ENCODE data around the gene ZNF148.

The ZNF148 gene

DNA sequence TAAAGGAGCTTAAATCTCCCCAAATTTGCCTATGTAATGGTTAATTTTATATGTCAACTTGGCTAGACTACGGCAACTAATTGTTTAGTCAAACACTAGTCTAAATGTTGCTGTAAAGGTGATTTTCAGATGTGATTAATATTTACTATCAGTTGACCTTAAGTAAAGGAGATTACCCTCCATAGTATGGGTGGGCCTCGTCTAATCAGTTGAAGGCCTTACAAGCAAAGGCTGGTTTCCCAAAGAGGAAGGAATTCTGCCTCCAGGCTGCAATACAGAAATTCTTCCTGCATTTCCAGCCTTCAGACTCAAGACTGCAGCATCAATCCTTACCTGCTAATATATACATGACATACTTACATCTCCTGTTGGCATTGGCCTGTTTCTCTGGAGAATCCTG lies 186.2 kb downstream of the ZNF148 start:
- DNase-seq (ENCODE audit: low read depth in 1 of 2, low spot score in 1 of 2): no peak
- TF ChIP-seq SPI1 (IDR thresholded peaks at IDR 0.05; ENCODE audit: borderline replicate concordance, low read depth): no peak
- no peak for TF ChIP-seq GABPA (IDR thresholded peaks at IDR 0.05; ENCODE audit: low read depth)
- no peak for TF ChIP-seq POLR2AphosphoS5 (IDR thresholded peaks at IDR 0.05; ENCODE audit: low read depth)
- TF ChIP-seq, protein P1, sequence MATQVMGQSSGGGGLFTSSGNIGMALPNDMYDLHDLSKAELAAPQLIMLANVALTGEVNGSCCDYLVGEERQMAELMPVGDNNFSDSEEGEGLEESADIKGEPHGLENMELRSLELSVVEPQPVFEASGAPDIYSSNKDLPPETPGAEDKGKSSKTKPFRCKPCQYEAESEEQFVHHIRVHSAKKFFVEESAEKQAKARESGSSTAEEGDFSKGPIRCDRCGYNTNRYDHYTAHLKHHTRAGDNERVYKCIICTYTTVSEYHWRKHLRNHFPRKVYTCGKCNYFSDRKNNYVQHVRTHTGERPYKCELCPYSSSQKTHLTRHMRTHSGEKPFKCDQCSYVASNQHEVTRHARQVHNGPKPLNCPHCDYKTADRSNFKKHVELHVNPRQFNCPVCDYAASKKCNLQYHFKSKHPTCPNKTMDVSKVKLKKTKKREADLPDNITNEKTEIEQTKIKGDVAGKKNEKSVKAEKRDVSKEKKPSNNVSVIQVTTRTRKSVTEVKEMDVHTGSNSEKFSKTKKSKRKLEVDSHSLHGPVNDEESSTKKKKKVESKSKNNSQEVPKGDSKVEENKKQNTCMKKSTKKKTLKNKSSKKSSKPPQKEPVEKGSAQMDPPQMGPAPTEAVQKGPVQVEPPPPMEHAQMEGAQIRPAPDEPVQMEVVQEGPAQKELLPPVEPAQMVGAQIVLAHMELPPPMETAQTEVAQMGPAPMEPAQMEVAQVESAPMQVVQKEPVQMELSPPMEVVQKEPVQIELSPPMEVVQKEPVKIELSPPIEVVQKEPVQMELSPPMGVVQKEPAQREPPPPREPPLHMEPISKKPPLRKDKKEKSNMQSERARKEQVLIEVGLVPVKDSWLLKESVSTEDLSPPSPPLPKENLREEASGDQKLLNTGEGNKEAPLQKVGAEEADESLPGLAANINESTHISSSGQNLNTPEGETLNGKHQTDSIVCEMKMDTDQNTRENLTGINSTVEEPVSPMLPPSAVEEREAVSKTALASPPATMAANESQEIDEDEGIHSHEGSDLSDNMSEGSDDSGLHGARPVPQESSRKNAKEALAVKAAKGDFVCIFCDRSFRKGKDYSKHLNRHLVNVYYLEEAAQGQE (IDR thresholded peaks at IDR 0.05; ENCODE audit: insufficient replicate concordance, low read depth): no peak
- TF ChIP-seq, protein P2, sequence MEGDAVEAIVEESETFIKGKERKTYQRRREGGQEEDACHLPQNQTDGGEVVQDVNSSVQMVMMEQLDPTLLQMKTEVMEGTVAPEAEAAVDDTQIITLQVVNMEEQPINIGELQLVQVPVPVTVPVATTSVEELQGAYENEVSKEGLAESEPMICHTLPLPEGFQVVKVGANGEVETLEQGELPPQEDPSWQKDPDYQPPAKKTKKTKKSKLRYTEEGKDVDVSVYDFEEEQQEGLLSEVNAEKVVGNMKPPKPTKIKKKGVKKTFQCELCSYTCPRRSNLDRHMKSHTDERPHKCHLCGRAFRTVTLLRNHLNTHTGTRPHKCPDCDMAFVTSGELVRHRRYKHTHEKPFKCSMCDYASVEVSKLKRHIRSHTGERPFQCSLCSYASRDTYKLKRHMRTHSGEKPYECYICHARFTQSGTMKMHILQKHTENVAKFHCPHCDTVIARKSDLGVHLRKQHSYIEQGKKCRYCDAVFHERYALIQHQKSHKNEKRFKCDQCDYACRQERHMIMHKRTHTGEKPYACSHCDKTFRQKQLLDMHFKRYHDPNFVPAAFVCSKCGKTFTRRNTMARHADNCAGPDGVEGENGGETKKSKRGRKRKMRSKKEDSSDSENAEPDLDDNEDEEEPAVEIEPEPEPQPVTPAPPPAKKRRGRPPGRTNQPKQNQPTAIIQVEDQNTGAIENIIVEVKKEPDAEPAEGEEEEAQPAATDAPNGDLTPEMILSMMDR (IDR thresholded peaks at IDR 0.05; ENCODE audit: insufficient read depth, low read length): no peak
- no peak overlapping the region for H3K27ac ChIP-seq (replicated peaks)
- H3K27me3 ChIP-seq (ENCODE audit: insufficient read depth, poor library complexity, severe bottlenecking): no peaks in the 10 kb centered on the region
- no peak overlapping the region for H3K4me3 ChIP-seq (replicated peaks; ENCODE audit: insufficient read depth, low read length)

DNA sequence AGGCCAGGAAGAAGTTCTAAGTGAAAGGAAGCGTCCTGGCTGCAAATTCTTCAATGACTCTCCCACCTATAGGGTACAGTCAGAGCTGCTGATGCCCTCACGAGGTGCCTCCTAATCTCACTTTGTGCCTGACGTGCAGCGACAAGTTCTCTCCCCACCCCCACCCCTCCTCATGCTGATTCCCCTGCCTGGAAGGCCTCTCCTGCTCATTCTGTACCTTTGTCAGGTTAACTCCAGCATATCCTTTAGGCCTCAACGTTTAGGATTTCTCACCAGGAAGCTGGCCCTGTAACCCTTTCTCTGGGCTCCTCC lies 187.6 kb downstream of the ZNF148 start:
- Histone ChIP-seq H3K27ac (replicated peaks) (no peak overlapping the region), H3K4me3 (replicated peaks; ENCODE audit: insufficient read depth, low read length) (no peak overlapping the region), H3K27me3 (ENCODE audit: insufficient read depth, poor library complexity, severe bottlenecking) (no peaks in the 10 kb centered on the region)
- no peak for DNase-seq (ENCODE audit: low read depth in 1 of 2, low spot score in 1 of 2)
- TF ChIP-seq, protein P1 (IDR thresholded peaks at IDR 0.05; ENCODE audit: insufficient replicate concordance, low read depth): no peak
- TF ChIP-seq, protein P2 (IDR thresholded peaks at IDR 0.05; ENCODE audit: insufficient read depth, low read length): no peak
- no peak for TF ChIP-seq SPI1 (IDR thresholded peaks at IDR 0.05; ENCODE audit: borderline replicate concordance, low read depth)
- TF ChIP-seq POLR2AphosphoS5 (IDR thresholded peaks at IDR 0.05; ENCODE audit: low read depth): no peak
- no peak for TF ChIP-seq GABPA (IDR thresholded peaks at IDR 0.05; ENCODE audit: low read depth)

DNA sequence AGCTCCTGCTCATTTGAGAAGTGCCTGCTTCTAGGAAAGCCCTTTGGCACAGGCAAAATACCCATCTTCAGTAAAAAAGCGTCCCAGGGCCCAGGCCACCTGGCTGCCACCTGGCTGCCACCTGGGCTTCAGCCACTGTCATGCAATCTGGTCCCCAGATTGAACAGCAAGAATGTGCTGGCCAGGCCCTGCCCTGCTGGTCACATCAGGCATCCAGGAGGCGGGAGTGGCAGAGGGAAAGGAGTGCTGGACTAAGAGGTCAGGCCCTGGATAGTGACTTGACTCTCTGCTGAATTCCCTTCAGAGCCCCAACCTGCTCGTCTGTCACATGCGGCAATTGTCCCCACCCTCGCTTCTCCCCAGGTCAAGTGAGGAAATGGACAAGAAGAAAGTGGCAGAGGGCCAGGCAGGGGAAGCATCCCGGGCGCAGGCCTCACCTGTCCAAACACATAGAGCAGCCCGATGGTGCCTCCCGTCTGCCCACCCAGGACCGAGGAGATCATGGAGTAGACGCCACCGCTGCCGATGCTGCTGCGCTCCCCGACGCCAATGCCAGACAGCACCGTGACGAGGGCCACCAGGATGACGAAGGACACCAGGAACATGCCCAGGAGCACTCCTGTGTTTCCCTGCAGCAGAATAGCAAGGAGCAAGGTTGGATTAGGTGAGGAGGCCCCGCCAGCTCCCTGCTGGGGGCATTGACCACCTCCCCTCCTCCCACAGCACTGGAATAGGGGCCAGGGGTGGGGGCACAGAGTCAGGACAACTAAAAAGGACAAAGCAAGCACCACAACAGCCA lies 188.1 kb downstream of the ZNF148 start:
- Histone ChIP-seq H3K4me3 (replicated peaks; ENCODE audit: insufficient read depth, low read length) (no peak overlapping the region), H3K27me3 (ENCODE audit: insufficient read depth, poor library complexity, severe bottlenecking) (no peaks in the 10 kb centered on the region), H3K27ac (replicated peaks) (no peak overlapping the region)
- TF ChIP-seq, protein P2 (IDR thresholded peaks at IDR 0.05; ENCODE audit: insufficient read depth, low read length): no peak
- TF ChIP-seq, protein P1 (IDR thresholded peaks at IDR 0.05; ENCODE audit: insufficient replicate concordance, low read depth): no peak
- TF ChIP-seq SPI1 (IDR thresholded peaks at IDR 0.05; ENCODE audit: borderline replicate concordance, low read depth): no peak
- no peak for TF ChIP-seq POLR2AphosphoS5 (IDR thresholded peaks at IDR 0.05; ENCODE audit: low read depth)
- no peak for TF ChIP-seq GABPA (IDR thresholded peaks at IDR 0.05; ENCODE audit: low read depth)
- DNase-seq (ENCODE audit: low read depth in 1 of 2, low spot score in 1 of 2): no peak
